NCI-H2196 treated with DMSO at 0.1 percent for 48 hours (cell line): ENCODE results near the gene CST6.

Source experiments
- DNase-seq: peaks from one replicate; lab custom pipeline; 2025; ENCODE audit not compliant: unreplicated experiment; lab: John Stamatoyannopoulos, UW

Gene CST6

GRCh38 chr11:66045177-66045639, 33.4 kb downstream of the CST6 start:
- DNase-seq = peak; percentile 71

DNA sequence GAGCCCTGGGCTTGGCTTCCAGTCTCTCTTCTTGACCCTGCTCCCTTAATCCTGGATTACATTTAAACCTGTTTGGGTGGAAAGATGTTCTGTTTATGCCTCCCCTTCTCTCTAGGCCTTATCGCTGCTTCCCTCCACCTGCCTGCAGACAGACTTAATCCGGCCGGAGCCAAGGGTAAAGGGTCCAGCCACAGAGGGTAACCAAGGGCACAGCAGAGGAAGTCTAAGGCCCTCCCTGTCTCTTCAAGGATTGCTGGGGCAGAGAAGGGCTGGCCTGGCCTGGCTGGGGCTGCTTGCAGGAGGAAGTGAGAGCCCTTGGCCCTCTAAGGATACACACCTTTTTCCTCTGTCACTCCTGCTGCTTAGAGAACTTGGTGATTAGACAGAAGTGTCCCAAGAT, 35.1 kb downstream of the CST6 start:
- DNase-seq = no peak

DNA sequence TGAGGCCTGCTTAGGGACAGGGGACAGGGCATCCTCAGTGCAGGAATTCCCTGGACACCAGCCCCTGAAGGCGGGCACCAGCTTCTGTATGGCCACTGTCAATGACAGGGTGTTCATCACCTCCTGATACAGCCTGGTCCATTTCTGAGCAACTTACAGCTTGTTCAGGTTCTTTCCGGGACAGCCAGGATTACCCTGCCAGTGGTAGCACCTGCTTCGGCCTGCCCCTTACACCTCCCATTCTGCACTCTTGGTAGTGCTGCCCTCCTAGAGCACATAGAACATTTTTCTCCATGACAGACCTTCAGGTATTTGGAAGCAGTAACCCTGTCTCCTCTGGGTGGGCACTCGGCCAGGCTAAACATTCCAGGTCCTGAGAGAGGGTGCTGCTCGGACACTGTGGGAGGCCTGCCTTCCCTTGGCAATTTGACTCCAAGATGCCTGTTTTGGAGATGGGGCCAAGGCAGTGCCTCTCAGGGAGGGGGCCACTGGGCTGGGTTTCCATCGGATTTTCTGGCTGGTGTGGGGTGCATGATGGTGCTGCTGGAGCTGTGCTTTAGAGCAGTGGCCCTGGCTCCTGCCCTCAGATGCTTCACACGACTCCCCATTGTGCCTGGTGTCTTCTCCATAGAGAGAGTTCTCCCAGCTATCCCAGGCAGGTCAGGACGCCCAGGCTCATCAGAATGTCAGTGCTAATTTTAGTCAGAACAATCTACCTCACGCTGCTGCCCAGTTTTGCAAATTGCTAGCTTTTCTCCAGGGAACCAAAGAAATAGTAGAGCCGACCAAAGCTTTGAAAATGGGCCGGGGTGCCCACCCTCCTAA, 35.9 kb downstream of the CST6 start:
- no peak for DNase-seq

GRCh38 chr11:66048547-66049323, 36.9 kb downstream of the CST6 start, which contains the start of gene GAL3ST3:
GAL3ST3 (minus strand) TSS chr11:66049161; CDS start chr11:66045415, 3,746 bp downstream.
- DNase-seq = no peak

- no peak for DNase-seq
Measured at GRCh38 chr11:66050581-66051231, 38.9 kb downstream of the CST6 start.

DNA sequence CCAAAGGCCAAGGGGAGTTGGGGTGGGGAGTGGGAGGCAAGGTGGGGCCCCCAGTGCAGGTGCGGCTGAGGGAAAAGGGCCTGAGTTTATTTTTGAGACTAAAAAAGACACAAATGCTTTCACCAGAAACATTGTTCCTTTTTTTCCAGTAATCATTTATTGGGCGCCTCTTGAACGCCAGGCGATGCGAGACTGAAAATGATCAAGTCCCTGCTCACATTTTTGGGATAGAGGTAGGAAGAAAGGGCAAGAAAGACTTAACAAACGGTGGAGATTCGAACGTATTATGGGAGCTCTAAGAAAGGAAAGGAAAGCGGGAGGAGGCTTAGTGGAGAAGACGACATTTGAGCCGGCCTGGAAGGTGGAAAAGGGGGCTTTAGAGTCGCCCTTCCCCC, 39.6 kb downstream of the CST6 start:
- no peak for DNase-seq

DNA sequence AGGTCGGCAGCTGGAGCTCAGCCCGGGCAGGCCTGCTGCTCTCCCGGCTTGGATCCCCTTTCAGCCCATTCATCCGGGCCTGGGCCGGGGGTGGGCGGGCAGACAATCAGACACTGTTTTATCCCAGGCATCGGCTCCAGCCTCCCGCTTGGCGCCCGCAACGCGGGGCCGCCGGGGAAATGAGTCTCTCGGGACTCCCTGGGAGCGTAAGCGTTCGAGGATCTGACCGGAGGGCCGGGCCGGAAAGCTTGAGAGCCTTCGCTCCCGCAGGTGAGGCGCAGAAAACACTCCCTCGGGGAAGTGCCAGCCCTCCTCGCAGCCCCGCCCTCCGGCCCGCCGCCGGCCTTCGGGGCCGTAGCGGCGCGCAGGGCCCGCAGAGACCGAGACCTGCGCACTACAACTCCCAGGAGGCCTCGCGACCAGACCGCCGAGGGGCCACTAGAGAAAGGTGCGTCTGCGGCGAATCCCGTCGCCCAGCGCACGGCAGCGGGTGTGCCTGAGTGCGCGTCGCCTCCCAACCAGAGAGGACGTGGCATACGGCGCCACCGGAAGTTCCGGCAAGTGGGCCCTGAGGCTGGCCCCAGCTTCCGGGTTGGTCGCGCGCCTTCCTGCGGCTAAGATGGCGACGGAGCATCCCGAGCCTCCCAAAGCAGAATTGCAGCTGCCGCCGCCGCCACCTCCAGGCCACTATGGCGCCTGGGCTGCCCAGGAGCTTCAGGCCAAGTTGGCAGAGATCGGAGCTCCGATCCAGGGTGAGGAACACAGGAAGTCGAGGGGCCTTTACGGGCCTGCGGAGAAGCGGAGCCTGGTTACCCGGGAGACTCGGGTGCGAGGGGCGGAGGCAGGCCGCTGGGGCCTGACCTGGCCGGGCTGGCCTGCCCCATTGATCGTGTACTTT, 40.2 kb downstream of the CST6 start, which contains the start of gene SF3B2:
SF3B2 (plus strand) TSS at position 599 of the 898 bp plus-strand sequence; CDS start at position 620, 21 bp downstream.
- peak; percentile 96 for DNase-seq

GRCh38 chr11:66052664-66052982, 40.8 kb downstream of the CST6 start:
- DNase-seq = no peak

DNA sequence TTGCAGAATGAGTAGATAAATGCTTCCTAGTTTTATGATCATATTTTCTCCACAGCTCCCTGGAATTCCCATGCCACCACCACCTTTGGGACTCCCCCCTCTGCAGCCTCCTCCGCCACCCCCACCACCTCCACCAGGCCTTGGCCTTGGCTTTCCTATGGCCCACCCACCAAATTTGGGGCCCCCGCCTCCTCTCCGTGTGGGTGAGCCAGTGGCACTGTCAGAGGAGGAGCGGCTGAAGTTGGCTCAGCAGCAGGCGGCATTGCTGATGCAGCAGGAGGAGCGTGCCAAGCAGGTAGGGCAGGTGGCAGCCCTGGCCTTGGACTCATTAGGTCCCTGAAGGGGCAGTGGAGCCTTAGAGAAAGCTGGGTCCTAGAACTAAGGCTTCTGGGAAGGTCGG, 43.2 kb downstream of the CST6 start:
- no peak for DNase-seq

DNA sequence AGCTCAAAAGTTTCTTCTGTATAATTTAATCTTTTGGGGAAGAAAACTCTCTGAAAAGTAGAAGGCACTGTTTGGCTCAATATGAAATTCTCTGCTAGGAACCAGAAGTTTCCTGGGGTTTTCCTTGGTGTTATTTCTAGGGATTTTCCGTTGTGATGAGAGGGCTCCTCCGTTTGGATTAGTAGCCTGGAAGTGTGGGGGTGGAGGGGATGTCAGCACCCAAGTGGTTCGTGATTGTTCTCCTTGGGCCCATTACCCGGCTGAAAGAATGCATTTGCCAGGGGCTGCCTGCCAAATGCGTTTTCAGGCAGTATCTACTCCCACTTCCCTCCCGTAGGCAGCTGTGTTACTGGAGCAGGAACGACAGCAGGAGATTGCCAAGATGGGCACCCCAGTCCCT, 44.7 kb downstream of the CST6 start:
- no peak for DNase-seq

DNA sequence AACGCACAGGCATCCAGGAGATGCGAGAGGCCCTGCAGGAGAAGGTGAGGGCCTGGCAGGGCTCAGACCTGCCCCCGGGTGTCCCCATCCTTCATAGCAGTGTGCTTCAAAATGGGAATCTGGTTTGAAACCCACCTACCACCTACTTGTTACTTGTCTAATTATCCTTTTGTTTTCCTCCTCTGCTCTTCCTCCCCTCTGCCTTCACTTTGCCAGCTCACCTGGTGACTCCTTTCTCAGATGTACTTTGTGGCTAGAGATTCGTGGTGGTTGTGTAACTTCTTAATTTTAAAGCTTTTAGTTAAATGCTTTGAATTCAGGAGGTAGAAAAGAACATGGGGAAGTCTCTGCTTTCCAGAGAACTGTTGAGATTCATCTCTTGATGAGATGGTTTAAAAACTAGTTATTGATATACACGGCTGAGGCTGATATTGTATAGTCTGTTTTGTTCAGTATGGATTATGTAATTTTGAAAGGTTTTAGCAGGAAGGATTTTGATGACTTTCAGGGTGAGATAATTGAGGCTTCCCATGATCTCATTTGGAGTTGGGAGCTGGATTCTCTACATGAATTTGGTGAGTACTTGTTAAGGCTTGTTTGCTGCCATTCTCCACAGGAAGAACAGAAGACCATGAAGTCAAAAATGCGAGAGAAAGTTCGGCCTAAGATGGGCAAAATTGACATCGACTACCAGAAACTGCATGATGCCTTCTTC, 48.3 kb downstream of the CST6 start:
- no peak for DNase-seq

GRCh38 chr11:66061268-66061667, 49.5 kb downstream of the CST6 start:
- DNase-seq = no peak

DNA sequence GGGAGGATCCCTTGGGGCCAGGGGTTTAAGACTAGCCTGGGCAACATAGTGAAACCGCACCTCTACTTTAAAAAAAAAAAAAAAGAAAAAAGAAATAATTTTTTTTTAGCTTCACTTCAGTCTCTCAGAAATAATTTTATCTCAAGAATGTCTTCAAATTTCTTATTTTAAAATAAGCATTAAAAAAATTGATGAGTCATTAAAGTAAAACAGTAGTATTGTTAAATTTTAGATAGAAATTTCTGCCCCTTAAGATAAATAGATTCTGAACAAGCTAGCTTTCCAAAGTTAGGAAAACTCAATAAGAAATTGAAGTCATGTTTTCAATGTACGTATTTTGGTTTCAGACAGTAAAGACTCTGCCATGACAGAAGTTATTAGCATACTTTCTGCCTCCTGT, 50.6 kb downstream of the CST6 start:
- DNase-seq = no peak
